ENCODE results near the gene RGS11. TPM values are rescaled to one million over a fixed set of nuclear protein-coding genes. Genes with fewer than 3 reads are reported as not detected.

Gene RGS11
- total RNA-seq = 10 to 100 TPM in 2 of 4 donors, 1 to 10 TPM in 2; 7.1 to 18.2 (median 11.0) TPM

GRCh38 chr16:275786-276232 is at the start of gene RGS11:
RGS11 (minus strand) TSS chr16:275944; CDS start chr16:275911, 33 bp downstream.
- intact Hi-C loops (cut with DNase I) = no loop called here
- H3K36me3 ChIP-seq = peaks cover 0 to 7% (median 2%) of the 10 kb centered on the region in 4 donors
- no peak for TF ChIP-seq POLR2A (IDR thresholded peaks at IDR 0.05; ENCODE audit: low read depth)
- no peak for TF ChIP-seq CTCF (IDR thresholded peaks at IDR 0.05)
- TF ChIP-seq POLR2AphosphoS5 (IDR thresholded peaks at IDR 0.05) = no peak
- TF ChIP-seq EP300 (IDR thresholded peaks at IDR 0.05) = no peak
- no peaks in the 10 kb centered on the region for H3K9me3 ChIP-seq
- H3K27ac ChIP-seq (replicated peaks in 1 of 4) = peak within 1 kb of the TSS in 3 of 4 donors; percentile 36 to 44 (median 43)
- WGBS = 10% methylated on average over 8 of the region's 56 CpGs
- peaks cover 15 to 34% (median 26%) of the 10 kb centered on the region in 4 donors for H3K4me1 ChIP-seq
- H3K27me3 ChIP-seq = peaks cover 0 to 31% (median 2%) of the 10 kb centered on the region in 4 donors
- no peak for DNase-seq (ENCODE audit: extremely low spot score)
- H3K4me3 ChIP-seq = peak within 1 kb of the TSS; percentile 57 to 72 (median 62)

- Histone ChIP-seq H3K27ac (replicated peaks in 1 of 4) (peak overlapping the region in 2 of 4 donors; percentile 11 to 13), H3K4me3 (peak overlapping the region; percentile 8 to 21 (median 18)), H3K27me3 (no peaks in the 10 kb centered on the region), H3K36me3 (peaks cover 0 to 9% (median 3%) of the 10 kb centered on the region in 4 donors), H3K9me3 (no peaks in the 10 kb centered on the region), H3K4me1 (peaks cover 27 to 65% (median 39%) of the 10 kb centered on the region in 4 donors)
- no peak for TF ChIP-seq EP300 (IDR thresholded peaks at IDR 0.05)
- TF ChIP-seq POLR2AphosphoS5 (IDR thresholded peaks at IDR 0.05) = no peak
- TF ChIP-seq POLR2A (IDR thresholded peaks at IDR 0.05; ENCODE audit: low read depth) = no peak
- no peak for TF ChIP-seq CTCF (IDR thresholded peaks at IDR 0.05)
- intact Hi-C loops (cut with DNase I) = no loop called here
- WGBS = 78% methylated on average over 32 of the region's 55 CpGs
- no peak for DNase-seq (ENCODE audit: extremely low spot score)
Observed at GRCh38 chr16:324451-325334, 48.9 kb upstream of the RGS11 start.

DNA sequence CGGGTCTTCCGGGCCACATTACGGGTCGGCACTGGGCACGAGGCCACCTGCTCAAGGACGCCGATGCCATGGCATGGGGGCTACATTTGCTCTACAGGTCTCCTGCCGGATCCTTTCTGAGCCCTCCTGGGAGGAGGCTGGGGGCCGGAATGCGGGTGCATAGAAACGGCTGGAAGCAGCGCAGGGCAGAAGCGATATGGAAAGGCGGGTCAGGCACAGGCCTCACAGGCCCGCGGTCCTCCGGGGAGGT is 48.4 kb upstream of the RGS11 start:
- 85% methylated on average over 16 of the region's 17 CpGs for WGBS
- H3K4me3 ChIP-seq = no peak overlapping the region

GRCh38 chr16:322476-323143 is 46.9 kb upstream of the RGS11 start:
- intact Hi-C loops (cut with DNase I) = no loop called here
- 94% methylated on average over 7 of the region's 13 CpGs for WGBS
- H3K4me3 ChIP-seq = no peak overlapping the region
- no peaks in the 10 kb centered on the region for H3K27me3 ChIP-seq
- H3K36me3 ChIP-seq = peaks cover 0 to 22% (median 16%) of the 10 kb centered on the region in 4 donors
- H3K4me1 ChIP-seq = peaks cover 19 to 53% (median 27%) of the 10 kb centered on the region in 4 donors
- H3K27ac ChIP-seq (replicated peaks in 1 of 4) = no peak overlapping the region
- no peak for DNase-seq (ENCODE audit: extremely low spot score)
- H3K9me3 ChIP-seq = no peaks in the 10 kb centered on the region
- no peak for TF ChIP-seq POLR2A (IDR thresholded peaks at IDR 0.05; ENCODE audit: low read depth)
- no peak for TF ChIP-seq POLR2AphosphoS5 (IDR thresholded peaks at IDR 0.05)
- TF ChIP-seq CTCF (IDR thresholded peaks at IDR 0.05) = no peak
- no peak for TF ChIP-seq EP300 (IDR thresholded peaks at IDR 0.05)

More for the DNA sequence above, 48.4 kb upstream of the RGS11 start:
- Histone ChIP-seq H3K9me3 (no peaks in the 10 kb centered on the region), H3K4me1 (peaks cover 27 to 65% (median 39%) of the 10 kb centered on the region in 4 donors), H3K36me3 (peaks cover 0 to 10% (median 5%) of the 10 kb centered on the region in 4 donors), H3K27ac (replicated peaks in 1 of 4) (no peak overlapping the region), H3K27me3 (no peaks in the 10 kb centered on the region)
- no peak for TF ChIP-seq EP300 (IDR thresholded peaks at IDR 0.05)
- no peak for TF ChIP-seq POLR2AphosphoS5 (IDR thresholded peaks at IDR 0.05)
- TF ChIP-seq CTCF (IDR thresholded peaks at IDR 0.05) = no peak
- no peak for TF ChIP-seq POLR2A (IDR thresholded peaks at IDR 0.05; ENCODE audit: low read depth)
- intact Hi-C loops (cut with DNase I) = no loop called here
- DNase-seq (ENCODE audit: extremely low spot score) = no peak
